HCT116 (cell line): ENCODE data around the gene PDE4C. TPM values are rescaled to one million over a fixed set of nuclear protein-coding genes. Genes with fewer than 3 reads are reported as not detected.

Experiments
- ATAC-seq: fragments of 200-7000 bp; cut with Tn5 transposase; 2 replicates; pipeline ENCODE4 v1.9.1; 2020; ENCODE audit warnings: mild to moderate bottlenecking, moderate library complexity
- BruUV-seq: library from RNA; stranded (reverse); fragments of 400-500 nt; replicated peaks from 2 replicates; lab custom pipeline; 2021; lab: Mats Ljungman, UMichigan
- CTCF ChIA-PET: fragments of 300-600 bp; sonication (Branson Sonifier 250); formaldehyde crosslinking; loops from one replicate; lab custom pipeline; 2021; ENCODE audit warnings: antibody characterized with exemption; lab: Charles Lee
- POLR2A ChIA-PET: fragments of 300-600, 350-600 bp; sonication (Branson Sonifier 250); formaldehyde crosslinking; loops from one replicate; lab custom pipeline; 2021; ENCODE audit warnings: antibody characterized with exemption; lab: Charles Lee
- RAD21 ChIA-PET, 2 experiments: fragments of 300-600 bp; sonication (Branson Sonifier 250); formaldehyde crosslinking; loops; one replicate each; lab custom pipeline; 2023; ENCODE audit warnings: low total read pairs in 2 of 2; ENCODE audit not compliant: uncharacterized antibody in 2 of 2, unreplicated experiment in 2 of 2, low non-redundant PET in 1 of 2; lab: Charles Lee
- DNase-seq: peaks from one replicate; pipeline ENCODE4 v3.0.0-alpha.2; 2010; ENCODE audit warnings: low read depth, low spot score
- H2AFZ ChIP-seq: fragments of 200-600 bp; shearing (Covaris generic), sonication (generic); 2 replicates; pipeline ENCODE4 v1.6.1; 2017; ENCODE audit warnings: low read depth, mixed run types, mixed read lengths, antibody characterized with exemption, low read length; ENCODE audit not compliant: poor library complexity, severe bottlenecking
- H3K27ac ChIP-seq: 2 replicates; pipeline ENCODE4 v1.5.1; 2012; ENCODE audit warnings: low read depth, low read length
- H3K27me3 ChIP-seq: fragments of 200-600 bp; sonication (generic); 2 replicates; pipeline ENCODE4 v1.6.1; 2016; ENCODE audit warnings: mixed run types, low read length, mixed read lengths; ENCODE audit not compliant: insufficient read depth
- H3K36me3 ChIP-seq, 2 experiments: fragments of 200-500 bp in 1 of 2; fragments of 200-600 bp in 1 of 2; sonication (Bioruptor generic) in 1 of 2; sonication (generic) in 1 of 2; 2 replicates each; pipeline versions ENCODE4 v1.5.1 to v1.6.1; 2014 to 2016; ENCODE audit warnings: low read length in 2 of 2, inconsistent platforms in 1 of 2, mixed read lengths in 1 of 2, mixed run types in 1 of 2; ENCODE audit not compliant: insufficient read depth in 2 of 2, control insufficient read depth in 1 of 2
- H3K4me1 ChIP-seq, 2 experiments: fragments of 200-600 bp in 1 of 2; sonication (generic) in 1 of 2; 2 replicates each; pipeline versions ENCODE4 v1.5.1 to v1.6.1; 2012 to 2017; ENCODE audit warnings: low read length in 2 of 2, inconsistent platforms in 1 of 2, mild to moderate bottlenecking in 1 of 2, mixed read lengths in 1 of 2, mixed run types in 1 of 2, moderate library complexity in 1 of 2; ENCODE audit not compliant: insufficient read depth in 2 of 2, control insufficient read depth in 1 of 2
- H3K4me2 ChIP-seq: fragments of 200-600 bp; sonication (generic); 2 replicates; pipeline ENCODE4 v1.6.1; 2017; ENCODE audit warnings: mixed run types, low read length, mixed read lengths
- H3K4me3 ChIP-seq, 2 experiments: fragments of 200-600 bp in 1 of 2; sonication (generic) in 1 of 2; replicated peaks in 1 of 2; 2 replicates each; pipeline ENCODE4 v1.5.1; 2011 to 2016; ENCODE audit warnings: low read length in 2 of 2, control low read depth in 1 of 2, low read depth in 1 of 2, mild to moderate bottlenecking in 1 of 2, mixed read lengths in 1 of 2, mixed run types in 1 of 2
- H3K79me2 ChIP-seq: fragments of 200-600 bp; sonication (generic); 2 replicates; pipeline ENCODE4 v1.6.1; 2017; ENCODE audit warnings: mild to moderate bottlenecking, mixed run types, low read length, moderate library complexity, mixed read lengths; ENCODE audit not compliant: insufficient read depth
- H3K9ac ChIP-seq: fragments of 200-600 bp; sonication (generic); 2 replicates; pipeline ENCODE4 v1.6.1; 2016; ENCODE audit warnings: low read length, mixed read lengths
- H3K9me2 ChIP-seq: fragments of 200-600 bp; sonication (generic), shearing (Covaris generic); 2 replicates; pipeline ENCODE4 v1.6.1; 2017; ENCODE audit warnings: mixed run types, mild to moderate bottlenecking, moderate library complexity; ENCODE audit not compliant: insufficient read depth
- H3K9me3 ChIP-seq, 2 experiments: fragments of 200-500 bp in 1 of 2; fragments of 200-600 bp in 1 of 2; sonication (Bioruptor generic) in 1 of 2; sonication (generic) in 1 of 2; 2 replicates each; pipeline ENCODE4 v1.6.1; 2014 to 2017; ENCODE audit warnings: low read length in 2 of 2, mixed read lengths in 2 of 2, inconsistent platforms in 1 of 2, low read depth in 1 of 2, mild to moderate bottlenecking in 1 of 2, mixed run types in 1 of 2, moderate library complexity in 1 of 2; ENCODE audit not compliant: control insufficient read depth in 1 of 2, insufficient read depth in 1 of 2
- H4K20me1 ChIP-seq: fragments of 200-600 bp; sonication (generic), shearing (Covaris generic); 2 replicates; pipeline ENCODE4 v1.6.1; 2017; ENCODE audit warnings: mixed run types, mild to moderate bottlenecking, moderate library complexity; ENCODE audit not compliant: insufficient read depth
- FOSL1 ChIP-seq: IDR thresholded peaks from 2 replicates; pipeline ENCODE4 v1.6.1; 2012; ENCODE audit warnings: low read depth
- SIN3A ChIP-seq: IDR thresholded peaks from 2 replicates; pipeline ENCODE4 v1.6.1; 2012; ENCODE audit warnings: low read depth
- YY1 ChIP-seq: IDR thresholded peaks from 2 replicates; pipeline ENCODE4 v1.6.1; 2011; ENCODE audit warnings: low read length, low read depth, moderate library complexity, mild to moderate bottlenecking; ENCODE audit not compliant: insufficient replicate concordance; ENCODE audit errors: extremely low read depth
- ZBTB33 ChIP-seq: IDR thresholded peaks from 2 replicates; pipeline ENCODE4 v1.6.1; 2011; ENCODE audit warnings: mild to moderate bottlenecking, low read length, moderate library complexity; ENCODE audit not compliant: insufficient replicate concordance; ENCODE audit errors: extremely low read depth
- intact Hi-C: fragments of 100-400 bp; cut with micrococcal nuclease; formaldehyde crosslinking; loops from 2 replicates; pipeline ENCODE4 v1.10.0; 2022
- total RNA-seq: library from RNA; stranded (reverse); gene quantifications from one replicate; pipeline ENCODE4 v1.2.1, GENCODE V29; 2021; ENCODE audit not compliant: unreplicated experiment

Gene PDE4C
- total RNA-seq, 1 experiment from 2014 or later: 1.5 TPM

- no peak for TF ChIP-seq ZBTB33
Observed at GRCh38 chr19:18266771-18267686, 40.8 kb upstream of the PDE4C start (continued).

- BruUV-seq: no TSS peak
- no peaks in the 10 kb centered on the region for H3K9me3 ChIP-seq
- TF ChIP-seq SIN3A (no peak), YY1 (no peak), FOSL1 (no peak)
- TF ChIP-seq, all 23 proteins: peak for 0
- H3K4me1 ChIP-seq: no peaks in the 10 kb centered on the region
- H4K20me1 ChIP-seq: no peaks in the 10 kb centered on the region
- no peak overlapping the region for H3K4me2 ChIP-seq
- H2AFZ ChIP-seq: no peak overlapping the region
- DNase-seq (no peak), ATAC-seq (no peak)
- H3K27ac ChIP-seq: no peak overlapping the region
- CTCF ChIA-PET: no interaction called here
- no peak overlapping the region for H3K9ac ChIP-seq
- RAD21 ChIA-PET: no interaction called here
- POLR2A ChIA-PET: no interaction called here
- no peaks in the 10 kb centered on the region for H3K79me2 ChIP-seq
- H3K27me3 ChIP-seq: no peaks in the 10 kb centered on the region
- intact Hi-C loops: no loop called here
- no peaks in the 10 kb centered on the region for H3K9me2 ChIP-seq
- H3K4me3 ChIP-seq: no peak overlapping the region
- H3K36me3 ChIP-seq: no peaks in the 10 kb centered on the region
Observed at GRCh38 chr19:18265582-18265981, 39.3 kb upstream of the PDE4C start.
